Epidermal melanocyte (primary cell): ENCODE results near the gene ATP5MC2.
A peak's percentile ranks its signal among the peaks of the same experiment; 100 is the strongest.
"Not testable (repeated sequence)": the region's sequence is repeated elsewhere in the genome, so short reads cannot be mapped to it uniquely, and the experiment has no call there.

Experiments
- DNase-seq: peaks from one replicate; pipeline ENCODE4 v3.0.0; 2011; ENCODE audit warnings: low spot score; ENCODE audit not compliant: insufficient read length

ATP5MC2 gene

GRCh38 chr12:53653595-53653994, 22.3 kb downstream of the ATP5MC2 start:
- DNase-seq, result no peak

- DNase-seq, result no peak
Observed at GRCh38 chr12:53652366-53652765, 23.5 kb downstream of the ATP5MC2 start.

GRCh38 chr12:53651737-53652136, 24.1 kb downstream of the ATP5MC2 start:
- no peak for DNase-seq

GRCh38 chr12:53646300-53646699, 29.6 kb downstream of the ATP5MC2 start:
- DNase-seq, result not testable (repeated sequence)

GRCh38 chr12:53645165-53645564, 30.7 kb downstream of the ATP5MC2 start:
- DNase-seq, result no peak

- no peak for DNase-seq
Observed at GRCh38 chr12:53644133-53644532, 31.8 kb downstream of the ATP5MC2 start.

- DNase-seq, result no peak
Observed at GRCh38 chr12:53643232-53643979, 32.5 kb downstream of the ATP5MC2 start.

GRCh38 chr12:53638057-53638456, 37.8 kb downstream of the ATP5MC2 start:
- no peak for DNase-seq

- no peak for DNase-seq
Observed at GRCh38 chr12:53636641-53637040, 39.2 kb downstream of the ATP5MC2 start.

- not testable (repeated sequence) for DNase-seq
Observed at GRCh38 chr12:53635708-53636107, 40.2 kb downstream of the ATP5MC2 start.

- DNase-seq, result no peak
Observed at GRCh38 chr12:53631721-53632120, 44.2 kb downstream of the ATP5MC2 start.

GRCh38 chr12:53627919-53628318, 48.0 kb downstream of the ATP5MC2 start:
- no peak for DNase-seq

- no peak for DNase-seq
Observed at GRCh38 chr12:53626702-53627169, 49.1 kb downstream of the ATP5MC2 start.

GRCh38 chr12:53625946-53626701, 49.8 kb downstream of the ATP5MC2 start, which contains the start of gene ATF7:
Gene ATF7 (minus strand): TSS chr12:53626382. CDS start chr12:53601000, 25,382 bp downstream.
- peak; percentile 91 for DNase-seq

GRCh38 chr12:53625373-53625945, 50.4 kb downstream of the ATP5MC2 start:
- no peak for DNase-seq

- DNase-seq, result no peak
Observed at GRCh38 chr12:53624956-53625355, 50.9 kb downstream of the ATP5MC2 start.

GRCh38 chr12:53624458-53624857, 51.4 kb downstream of the ATP5MC2 start:
- no peak for DNase-seq

GRCh38 chr12:53623548-53624385, 52.1 kb downstream of the ATP5MC2 start:
- DNase-seq, result peak; percentile 43

- DNase-seq, result no peak
Observed at GRCh38 chr12:53622724-53623123, 53.2 kb downstream of the ATP5MC2 start.

GRCh38 chr12:53618275-53618674, 57.6 kb downstream of the ATP5MC2 start:
- DNase-seq, result no peak

GRCh38 chr12:53617700-53618099, 58.2 kb downstream of the ATP5MC2 start:
- no peak for DNase-seq
